GM12878 (cell line): ENCODE data around the gene ADGRE2. TPM values are rescaled to one million over a fixed set of nuclear protein-coding genes. Genes with fewer than 3 reads are reported as not detected.

Experiments used
- CEBPZ ChIP-seq: fragments of 150-350 bp; IDR thresholded peaks from 2 replicates; pipeline ENCODE4 v1.6.1; 2016; ENCODE audit warnings: low read depth, low read length
- MLLT1 ChIP-seq: fragments of 450-650 bp; IDR thresholded peaks from 2 replicates; pipeline ENCODE4 v1.6.1; 2016; ENCODE audit warnings: mild to moderate bottlenecking
- RBBP5 ChIP-seq: fragments of 200-600 bp; sonication (generic); conservative IDR thresholded peaks from 2 replicates; pipeline ENCODE4 v1.6.1; 2016
- SKIL ChIP-seq: fragments of 450-650 bp; IDR thresholded peaks from 2 replicates; pipeline ENCODE4 v1.6.1; 2017; ENCODE audit warnings: mild to moderate bottlenecking, low read depth, inconsistent platforms; ENCODE audit not compliant: poor library complexity, severe bottlenecking
- polyA plus RNA-seq, 11 experiments: library from polyadenylated mRNA; depleted of rRNA in 4 of 11; unstranded in 6 of 11; stranded (reverse) in 5 of 11; fragments of >200 nt; fragmentation: Nextera tagmentation in 4 of 11; fragmentation: Illumina TruSeq in 1 of 11; extraction: Ambion mirVana in 4 of 11; extraction: Trizol in 1 of 11; gene quantifications; 1 replicate in 1 of 11; 2 replicates in 10 of 11; pipeline versions ENCODE4 v1.2.1 to v1.2.3, GENCODE V29; 2011 to 2016; ENCODE audit warnings: inconsistent platforms in 2 of 11, missing spikeins in 2 of 11, low read depth in 1 of 11
- total RNA-seq, 4 experiments: library from RNA; depleted of rRNA in 3 of 4; stranded (reverse); fragments of >200 nt in 3 of 4; fragmentation: Illumina TruSeq in 1 of 4; extraction: Trizol in 1 of 4; gene quantifications; 2 replicates each; pipeline versions ENCODE4 v1.2.1 to v1.2.3, GENCODE V29; 2013 to 2021

The ADGRE2 gene
- total and polyA plus RNA-seq, 10 of the 15 experiments (the other 5 are each of a cell fraction or from before 2014, with no cell fraction given) = 0.15 to 12.7 (median 4.6) TPM

GRCh38 chr19:14718522-14719116, 59.7 kb downstream of the ADGRE2 start (continued):
- TF ChIP-seq MLLT1 (0 out of 2 replicates have a peak, but pooled peaks have one; percentile 23), CEBPZ (no peak), SKIL (no peak), RBBP5 (no peak)
